ENCODE data around the gene HTR3D. TPM values are rescaled to one million over a fixed set of nuclear protein-coding genes. Genes with fewer than 3 reads are reported as not detected.
A peak's percentile ranks its signal among the peaks of the same experiment; 100 is the strongest.

The HTR3D gene
- total RNA-seq, 1 experiment from 2014 or later = not detected

GRCh38 chr3:184016169-184016570 lies 15.4 kb upstream of the HTR3D start (continued):
- no peak for TF ChIP-seq E2F5 (CRISPR knock-in tag; IDR thresholded peaks at IDR 0.05)
- no peak for TF ChIP-seq TCF7 (CRISPR knock-in tag; IDR thresholded peaks at IDR 0.05; ENCODE audit: low read depth)
- TF ChIP-seq ZNF396 (CRISPR knock-in tag; IDR thresholded peaks at IDR 0.05; ENCODE audit: borderline replicate concordance) = no peak
- TF ChIP-seq CTCF (IDR thresholded peaks at IDR 0.05) = no peak
- no peak for TF ChIP-seq SP1 (CRISPR knock-in tag; conservative IDR thresholded peaks at IDR 0.05)
- TF ChIP-seq AR (CRISPR knock-in tag; IDR thresholded peaks at IDR 0.05) = no peak

GRCh38 chr3:184016811-184017671 lies 14.5 kb upstream of the HTR3D start:
- ATAC-seq (peak; percentile 71), DNase-seq (ENCODE audit: low spot score) (peak; percentile 50)
- Mint-ChIP-seq H3K36me3 (peaks cover 17% of the 10 kb centered on the region), H3K4me1 (peaks cover 22% of the 10 kb centered on the region), H3K27ac (peak overlapping the region; percentile 96), H3K9me3 (peaks cover 3% of the 10 kb centered on the region; the same call in 1 of the 2 replicates), H3K27me3 (ENCODE audit: low read depth) (no peaks in the 10 kb centered on the region), H3K4me3 (peak overlapping the region; percentile 99)
- POLR2A ChIA-PET = interaction anchor here (0.6 to 0.7 kb wide), 2 partner anchors 122 to 160 kb away, joined by 3 read pairs; no protein-coding TSS in a partner anchor
- CTCF ChIA-PET = interaction anchor here (0.6 to 4.1 kb wide), 17 partner anchors 10 to 244 kb away, joined by 3 to 37 read pairs (median 4); partner anchors contain the start of genes CAMK2N2, EEF1AKMT4, EIF2B5 and PARL
- no peak for TF ChIP-seq AFF4 (CRISPR knock-in tag; IDR thresholded peaks at IDR 0.05; ENCODE audit: borderline replicate concordance)
- TF ChIP-seq JUN (CRISPR knock-in tag; IDR thresholded peaks at IDR 0.05) = peak; percentile 61; the same call in 1 of the 2 replicates
- peak; percentile 41; the same call in 1 of the 2 replicates for TF ChIP-seq KAT7 (CRISPR knock-in tag; IDR thresholded peaks at IDR 0.05; ENCODE audit: borderline replicate concordance)
- no peak for TF ChIP-seq ZBTB43 (CRISPR knock-in tag; IDR thresholded peaks at IDR 0.05)
- TF ChIP-seq FOXJ3 (CRISPR knock-in tag; IDR thresholded peaks at IDR 0.05; ENCODE audit: borderline replicate concordance) = no peak
- TF ChIP-seq RELA (CRISPR knock-in tag; IDR thresholded peaks at IDR 0.05; ENCODE audit: borderline replicate concordance) = no peak
- no peak for TF ChIP-seq IRF1 (CRISPR knock-in tag; IDR thresholded peaks at IDR 0.05)
- TF ChIP-seq PREB (CRISPR knock-in tag; IDR thresholded peaks at IDR 0.05; ENCODE audit: borderline replicate concordance) = no peak; the same call in 1 of the 2 replicates
- no peak for TF ChIP-seq RORB (CRISPR knock-in tag; IDR thresholded peaks at IDR 0.05)
- no peak for TF ChIP-seq PRRX2 (CRISPR knock-in tag; IDR thresholded peaks at IDR 0.05)
- no peak for TF ChIP-seq ZNF512 (CRISPR knock-in tag; IDR thresholded peaks at IDR 0.05; ENCODE audit: borderline replicate concordance)
- no peak for TF ChIP-seq ZNF396 (CRISPR knock-in tag; IDR thresholded peaks at IDR 0.05; ENCODE audit: borderline replicate concordance)
- TF ChIP-seq NFE2L1 (CRISPR knock-in tag; IDR thresholded peaks at IDR 0.05) = no peak
- no peak for TF ChIP-seq ZNF219 (CRISPR knock-in tag; IDR thresholded peaks at IDR 0.05; ENCODE audit: borderline replicate concordance)
- no peak for TF ChIP-seq NFYB (CRISPR knock-in tag; conservative IDR thresholded peaks at IDR 0.05; ENCODE audit: low read depth)

Data from WTC11 (cell line).